GM19468 (cell line): ENCODE results near the gene NPHS2.

Experiments
- ATAC-seq: cut with Tn5 transposase; IDR thresholded peaks from one replicate; pipeline ENCODE4 v1.9.1; 2021; ENCODE audit warnings: mild to moderate bottlenecking, moderate library complexity, moderate number of reproducible peaks; ENCODE audit not compliant: unreplicated experiment; ENCODE audit errors: extremely low read depth

The NPHS2 gene

GRCh38 chr1:179575497-179576314, at the start of gene NPHS2:
NPHS2 (minus strand) TSS chr1:179575948; CDS start chr1:179575864, 84 bp downstream.
- no peak for ATAC-seq

- no peak for ATAC-seq
Observed at GRCh38 chr1:179612361-179612760, 36.6 kb upstream of the NPHS2 start.

GRCh38 chr1:179601093-179601492, 25.3 kb upstream of the NPHS2 start:
- no peak for ATAC-seq

GRCh38 chr1:179599623-179600249, 24.0 kb upstream of the NPHS2 start:
- no peak for ATAC-seq

GRCh38 chr1:179598631-179599030, 22.9 kb upstream of the NPHS2 start:
- ATAC-seq: no peak

- ATAC-seq: no peak
Observed at GRCh38 chr1:179591592-179592580, 16.1 kb upstream of the NPHS2 start, which contains the start of gene TDRD5. TDRD5 (plus strand) TSS chr1:179591832; CDS start chr1:179592616, 784 bp downstream.

- no peak for ATAC-seq
Observed at GRCh38 chr1:179591253-179591591, 15.5 kb upstream of the NPHS2 start.

GRCh38 chr1:179590671-179591070, 14.9 kb upstream of the NPHS2 start:
- ATAC-seq: no peak

- ATAC-seq: no peak
Observed at GRCh38 chr1:179589509-179589908, 13.8 kb upstream of the NPHS2 start.

GRCh38 chr1:179588425-179589024, 12.8 kb upstream of the NPHS2 start:
- ATAC-seq: no peak

GRCh38 chr1:179587336-179587735, 11.6 kb upstream of the NPHS2 start:
- no peak for ATAC-seq

- no peak for ATAC-seq
Observed at GRCh38 chr1:179586107-179586823, 10.5 kb upstream of the NPHS2 start.

GRCh38 chr1:179583771-179584320, 8.1 kb upstream of the NPHS2 start:
- ATAC-seq: no peak

- ATAC-seq: no peak
Observed at GRCh38 chr1:179576509-179576908, 761 bp upstream of the NPHS2 start.

- no peak for ATAC-seq
Observed at GRCh38 chr1:179558078-179558477, 17.7 kb downstream of the NPHS2 start.

- ATAC-seq: no peak
Observed at GRCh38 chr1:179554427-179554826, 21.3 kb downstream of the NPHS2 start.

- ATAC-seq: no peak
Observed at GRCh38 chr1:179550746-179551682, 24.7 kb downstream of the NPHS2 start.

- ATAC-seq: no peak
Observed at GRCh38 chr1:179549368-179549700, 26.4 kb downstream of the NPHS2 start.
